A549 (cell line): ENCODE results near the gene DPP10.

Experiments used
- BHLHE40 ChIP-seq: IDR thresholded peaks from 2 replicates; pipeline ENCODE4 v1.6.1; 2012; ENCODE audit warnings: low read depth, low read length, inconsistent platforms
- POLR2A ChIP-seq: IDR thresholded peaks from 2 replicates; pipeline ENCODE4 v1.6.1; 2012; ENCODE audit warnings: mild to moderate bottlenecking, low read length

- TF ChIP-seq POLR2A (no peak), BHLHE40 (no peak)
Measured at GRCh38 chr2:115183144-115183543, 740.7 kb downstream of the DPP10 start.
